C4-2B (cell line): ENCODE data around the gene SLC6A13.

Source experiments
- ZFX ChIP-seq: fragments of 450-650 bp; IDR thresholded peaks from 2 replicates; pipeline ENCODE4 v1.6.1; 2017
- TF ChIP-seq, protein P1 (sequence below): fragments of 450-650 bp; conservative IDR thresholded peaks from 2 replicates; pipeline ENCODE4 v1.5.1; 2017; ENCODE audit warnings: mild to moderate bottlenecking

DNA sequence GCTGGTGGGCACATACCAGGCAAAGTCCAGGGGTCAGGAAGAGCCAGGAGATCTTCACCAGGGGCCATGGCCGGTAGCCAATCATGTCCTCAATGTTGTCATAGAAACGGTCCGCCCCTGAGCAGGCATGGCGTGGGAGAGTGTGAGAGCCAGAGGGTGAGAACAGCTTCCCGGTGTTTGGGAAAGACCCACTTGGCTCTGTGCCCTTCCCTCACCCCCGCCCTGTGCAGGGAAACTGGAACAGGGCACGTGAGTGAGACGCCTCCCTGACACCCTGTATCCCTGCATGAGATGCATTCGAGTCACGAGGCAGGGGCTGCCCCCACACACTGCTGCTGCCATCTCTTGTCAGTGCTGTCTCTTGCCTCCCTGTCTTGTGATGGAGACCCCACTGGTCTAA lies 69.4 kb downstream of the SLC6A13 start:
- TF ChIP-seq, protein P1, sequence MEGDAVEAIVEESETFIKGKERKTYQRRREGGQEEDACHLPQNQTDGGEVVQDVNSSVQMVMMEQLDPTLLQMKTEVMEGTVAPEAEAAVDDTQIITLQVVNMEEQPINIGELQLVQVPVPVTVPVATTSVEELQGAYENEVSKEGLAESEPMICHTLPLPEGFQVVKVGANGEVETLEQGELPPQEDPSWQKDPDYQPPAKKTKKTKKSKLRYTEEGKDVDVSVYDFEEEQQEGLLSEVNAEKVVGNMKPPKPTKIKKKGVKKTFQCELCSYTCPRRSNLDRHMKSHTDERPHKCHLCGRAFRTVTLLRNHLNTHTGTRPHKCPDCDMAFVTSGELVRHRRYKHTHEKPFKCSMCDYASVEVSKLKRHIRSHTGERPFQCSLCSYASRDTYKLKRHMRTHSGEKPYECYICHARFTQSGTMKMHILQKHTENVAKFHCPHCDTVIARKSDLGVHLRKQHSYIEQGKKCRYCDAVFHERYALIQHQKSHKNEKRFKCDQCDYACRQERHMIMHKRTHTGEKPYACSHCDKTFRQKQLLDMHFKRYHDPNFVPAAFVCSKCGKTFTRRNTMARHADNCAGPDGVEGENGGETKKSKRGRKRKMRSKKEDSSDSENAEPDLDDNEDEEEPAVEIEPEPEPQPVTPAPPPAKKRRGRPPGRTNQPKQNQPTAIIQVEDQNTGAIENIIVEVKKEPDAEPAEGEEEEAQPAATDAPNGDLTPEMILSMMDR, result no peak
- TF ChIP-seq ZFX, result no peak
